Stimulated activated CD8-positive, alpha-beta memory T cell treated with anti-CD3 and anti-CD28 coated beads, Interleukin-7, amount 100 ng/mL, for 4 hours (primary cell): ENCODE measurements around the gene PPFIA2.
"Not testable (repeated sequence)": the region's sequence is repeated elsewhere in the genome, so short reads cannot be mapped to it uniquely, and the experiment has no call there.

Source experiments
- DNase-seq, 2 donors: peaks; one replicate each; pipeline ENCODE4 v3.0.0-alpha.2; 2020; ENCODE audit warnings: low read depth in 2 of 2

The PPFIA2 gene

DNA sequence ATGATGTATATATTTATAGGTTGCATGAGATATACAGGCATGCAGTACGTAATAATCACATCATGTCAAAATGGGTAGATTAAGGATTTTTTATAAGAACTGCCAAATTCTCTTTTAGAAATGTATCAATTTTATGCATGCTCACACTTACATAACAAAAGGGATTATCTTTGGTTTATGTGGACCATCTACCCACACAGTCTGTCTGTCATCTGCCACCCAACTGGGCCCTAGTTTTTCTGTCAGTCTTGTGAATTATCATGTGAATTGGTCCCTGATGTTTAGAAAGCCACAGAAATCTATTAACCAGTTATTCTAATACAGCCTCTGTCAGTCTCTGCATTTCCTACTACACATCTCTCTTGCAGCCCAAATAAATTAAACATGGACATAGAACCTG, 547.8 kb downstream of the PPFIA2 start:
- DNase-seq: no peak

GRCh38 chr12:81209772-81210225, 549.4 kb downstream of the PPFIA2 start:
- not testable (repeated sequence) for DNase-seq

DNA sequence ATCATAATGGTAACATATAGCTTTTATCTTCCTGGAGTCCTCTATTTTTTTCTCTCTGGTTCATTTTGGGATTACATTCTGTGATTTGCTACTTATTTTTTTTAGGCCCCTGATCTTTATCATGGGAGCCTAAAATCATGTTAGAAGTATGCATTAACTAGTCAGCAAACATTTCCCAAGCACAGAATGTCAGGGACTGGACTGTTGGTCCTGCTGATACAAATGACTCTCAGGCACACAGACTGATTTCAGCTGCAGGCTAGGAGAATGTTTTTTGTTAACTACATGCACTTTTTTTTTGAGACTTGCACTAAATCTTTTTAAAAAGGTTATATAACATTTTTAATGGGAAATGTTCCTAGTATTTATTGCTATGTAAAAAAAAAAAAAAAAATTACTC, 550.1 kb downstream of the PPFIA2 start:
- DNase-seq: no peak

DNA sequence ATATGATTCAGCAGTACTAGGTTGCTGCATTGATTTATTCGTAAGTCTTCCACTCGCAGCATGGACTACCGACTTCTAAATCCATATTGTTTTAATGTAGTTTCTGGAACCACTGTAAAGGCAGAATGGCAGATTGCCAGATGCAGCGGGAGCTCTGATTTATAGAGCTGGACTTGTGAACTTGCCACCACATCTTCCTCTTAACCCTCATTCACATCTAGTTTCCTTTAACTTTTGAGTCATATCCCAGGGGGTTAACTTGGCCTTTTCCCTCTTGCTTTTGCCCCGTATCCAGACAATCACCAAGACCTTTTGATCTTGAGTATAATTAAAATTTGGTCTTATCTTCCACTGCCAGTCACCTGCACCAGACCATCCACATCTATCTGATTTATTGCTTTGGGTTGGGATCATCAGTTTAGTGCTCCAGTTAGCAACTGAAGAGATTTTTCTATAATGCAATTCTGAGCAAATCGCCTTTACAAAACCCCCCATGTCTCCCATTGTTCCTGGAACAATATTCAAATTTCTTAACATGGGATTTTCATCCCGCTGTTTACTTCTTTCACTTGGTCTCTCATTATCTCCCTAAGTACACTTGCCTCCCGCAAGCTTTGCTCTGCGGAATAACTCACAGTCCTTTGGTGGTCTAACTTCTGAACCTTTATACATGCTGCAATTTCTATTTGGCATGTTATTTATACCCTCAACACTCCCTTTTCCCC, 550.8 kb downstream of the PPFIA2 start:
- DNase-seq: no peak
